Stomach (tissue), 9 donors: ENCODE results near the gene WNT9A. TPM values are rescaled to one million over a fixed set of nuclear protein-coding genes. Genes with fewer than 3 reads are reported as not detected.

Experiments
- DNase-seq, 2 donors: peaks; one replicate each; pipeline versions ENCODE4 v3.0.0 to v3.0.0-alpha.2; 2013 to 2019
- H3K27ac ChIP-seq, 5 donors: fragments of 200-600 bp in 4 of 5; sonication (generic) in 4 of 5; one replicate each; pipeline ENCODE4 v1.5.1; 2013 to 2019; ENCODE audit warnings: mild to moderate bottlenecking in 1 of 5, moderate library complexity in 1 of 5
- H3K27me3 ChIP-seq, 3 donors: fragments of 200-600 bp; sonication (generic); one replicate each; pipeline ENCODE4 v1.5.1; 2017 to 2019; ENCODE audit warnings: mixed run types in 1 of 3
- H3K36me3 ChIP-seq, 4 donors: fragments of 200-600 bp; sonication (generic); 1 replicate in 3 of 4; 2 replicates in 1 of 4; pipeline ENCODE4 v1.5.1; 2016 to 2019
- H3K4me1 ChIP-seq, 4 donors: fragments of 200-600 bp; sonication (generic); one replicate each; pipeline ENCODE4 v1.5.1; 2016 to 2019
- H3K4me3 ChIP-seq, 4 donors: fragments of 200-600 bp; sonication (generic) in 3 of 4; one replicate each; pipeline ENCODE4 v1.5.1; 2016 to 2019; ENCODE audit warnings: mild to moderate bottlenecking in 1 of 4
- H3K9me3 ChIP-seq, 4 donors: fragments of 200-600 bp; sonication (generic); one replicate each; pipeline ENCODE4 v1.5.1; 2016 to 2019
- CTCF ChIP-seq, 7 experiments: fragments of 450-650 bp in 4 of 7; fragments of 200-600 bp in 3 of 7; sonication (generic) in 3 of 7; IDR thresholded peaks; one replicate each; pipeline ENCODE4 v1.5.1; 2016 to 2019; ENCODE audit warnings: antibody characterized with exemption in 7 of 7, control low read depth in 2 of 7, mild to moderate bottlenecking in 1 of 7
- EP300 ChIP-seq: sonication (generic); formaldehyde crosslinking; IDR thresholded peaks from one replicate; pipeline ENCODE4 v1.6.1; 2017; ENCODE audit warnings: antibody characterized with exemption
- POLR2A ChIP-seq, 4 donors: fragments of 450-650 bp; IDR thresholded peaks; one replicate each; pipeline ENCODE4 v1.6.1; 2016; ENCODE audit warnings: antibody characterized with exemption in 4 of 4, control low read depth in 2 of 4, mild to moderate bottlenecking in 1 of 4, moderate library complexity in 1 of 4
- POLR2AphosphoS5 ChIP-seq, 3 donors: sonication (generic); formaldehyde crosslinking; IDR thresholded peaks; one replicate each; pipeline ENCODE4 v1.6.1; 2016; ENCODE audit warnings: antibody characterized with exemption in 3 of 3
- WGBS, 5 donors: extraction: QIAGEN DNeasy Blood & Tissue Kit in 3 of 5; methylation state at CpG; one replicate each; pipeline versions ENCODE4 v1.1.5 to v1.1.7; 2013 to 2018; 5-methylcytosine and 5-hydroxymethylcytosine counted together
- intact Hi-C: fragments of 100-400 bp; cut with DNase I; formaldehyde crosslinking; loops from one replicate; pipeline ENCODE4 v1.15.1; 2023; ENCODE audit warnings: low total_unique reads
- polyA plus RNA-seq, 3 donors: library from polyadenylated mRNA; stranded (reverse); fragments of 200-250 nt; gene quantifications; one replicate each; pipeline ENCODE4 v1.2.3, GENCODE V29; 2013
- total RNA-seq, 5 donors: library from RNA; depleted of rRNA; stranded (reverse); fragments of >200 nt; gene quantifications; one replicate each; pipeline versions ENCODE4 v1.1.0 to v1.2.3, GENCODE V29; 2014 to 2016
- donor health status: healthy with polysubstance abuse.
- donor health status: Bipolar disorder and iron deficiency.
- donor health status: healthy.

The WNT9A gene
- total and polyA plus RNA-seq, 8 donors = 1.1 to 22.2 (median 3.0) TPM

GRCh38 chr1:227891223-227891954, 56.3 kb downstream of the WNT9A start:
- Histone ChIP-seq H3K36me3 (no peaks in the 10 kb centered on the region), H3K27ac (no peak overlapping the region), H3K4me3 (no peak overlapping the region), H3K27me3 (peaks cover 0 to 16% (median 12%) of the 10 kb centered on the region in 3 donors), H3K4me1 (peaks cover 13 to 14% (median 14%) of the 10 kb centered on the region in 4 donors), H3K9me3 (no peaks in the 10 kb centered on the region)
- DNase-seq = peak; percentile 4 to 20
- WGBS, 5 donors = 82 to 90% (median 89%) methylated on average over 14 to 19 of the region's 19 CpGs
- intact Hi-C loops = no loop called here
- no peak for TF ChIP-seq CTCF (IDR thresholded peaks at IDR 0.05)
- TF ChIP-seq EP300 = no peak
- no peak for TF ChIP-seq POLR2A (IDR thresholded peaks at IDR 0.05)
- TF ChIP-seq POLR2AphosphoS5 (IDR thresholded peaks at IDR 0.05) = no peak

DNA sequence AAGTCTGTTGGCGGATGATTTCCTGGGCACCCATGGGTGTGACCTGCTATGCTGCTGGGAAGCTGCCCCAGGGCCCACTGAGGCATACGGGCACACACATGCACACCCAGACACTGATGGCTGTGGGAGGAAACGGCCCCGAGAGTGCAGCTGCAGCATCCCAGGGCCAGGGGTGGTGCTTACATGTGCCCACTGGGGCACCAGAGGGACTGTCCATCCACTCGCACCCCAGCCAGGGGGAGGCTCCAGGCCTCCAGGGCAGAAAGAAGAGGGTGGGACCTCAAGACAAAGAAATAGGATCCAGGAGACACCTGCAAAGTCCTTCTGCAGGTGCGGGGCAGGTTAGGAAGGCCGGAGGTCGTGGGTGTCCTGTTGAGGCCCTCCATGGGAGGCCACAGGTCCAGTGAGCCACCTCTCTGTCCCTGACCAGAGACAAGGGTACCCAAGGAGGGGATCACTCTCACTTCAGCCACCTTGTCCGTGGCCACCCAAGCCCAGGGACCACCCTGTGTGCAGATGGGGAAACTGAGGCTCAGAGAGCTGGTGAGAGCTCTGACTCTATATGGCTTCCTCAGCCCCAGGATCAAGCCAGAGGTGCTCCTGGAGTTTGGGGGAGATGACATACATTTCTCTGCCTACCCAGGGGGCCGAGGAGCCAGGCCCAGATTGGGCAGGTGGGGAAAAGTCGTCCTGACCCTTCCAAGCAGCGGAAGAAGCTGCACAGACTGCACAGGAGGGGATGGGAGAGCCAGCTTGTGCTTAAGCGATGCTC, 57.1 kb downstream of the WNT9A start:
- H3K27me3 ChIP-seq = peaks cover 0 to 23% (median 15%) of the 10 kb centered on the region in 3 donors
- WGBS, 5 donors = 84 to 94% (median 91%) methylated on average over 10 to 13 of the region's 13 CpGs
- no peaks in the 10 kb centered on the region for H3K9me3 ChIP-seq
- H3K27ac ChIP-seq = no peak overlapping the region
- intact Hi-C loops = no loop called here
- TF ChIP-seq CTCF (IDR thresholded peaks at IDR 0.05) (no peak), POLR2AphosphoS5 (IDR thresholded peaks at IDR 0.05) (no peak), POLR2A (IDR thresholded peaks at IDR 0.05) (no peak), EP300 (no peak)
- DNase-seq = peak in 1 of 2 donors; percentile 14
- no peaks in the 10 kb centered on the region for H3K36me3 ChIP-seq
- H3K4me1 ChIP-seq = peaks cover 20 to 21% (median 21%) of the 10 kb centered on the region in 4 donors
- H3K4me3 ChIP-seq = no peak overlapping the region

DNA sequence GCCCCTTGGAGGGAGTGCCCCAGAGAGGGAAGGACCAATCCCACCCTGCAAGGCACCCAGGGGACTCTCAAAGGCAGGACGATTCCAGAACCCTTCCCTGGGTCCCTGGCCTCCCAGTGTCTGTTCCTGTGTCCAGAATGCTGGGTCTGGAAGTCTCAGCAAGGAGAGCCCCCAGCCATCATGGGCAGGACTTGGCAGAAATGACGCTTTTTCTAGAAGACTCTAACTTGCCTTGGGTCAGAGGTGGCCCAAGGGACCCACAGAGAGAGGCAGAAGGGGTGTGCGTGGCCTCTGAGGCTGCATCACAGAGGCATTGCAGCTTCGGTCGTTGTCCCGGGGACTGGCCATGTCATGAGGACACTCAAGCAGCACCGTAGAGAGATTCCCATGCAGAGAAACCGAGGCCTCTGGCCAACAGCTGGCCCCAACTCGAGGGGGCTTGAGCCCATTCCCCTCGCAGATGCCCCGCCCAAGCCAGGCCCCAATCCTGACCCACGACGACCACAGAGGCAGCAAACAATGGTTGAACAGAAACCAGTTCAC, 57.8 kb downstream of the WNT9A start:
- H3K4me3 ChIP-seq = no peak overlapping the region
- H3K27ac ChIP-seq = peak overlapping the region in 1 of 5 donors; percentile 91
- H3K4me1 ChIP-seq = peaks cover 25 to 27% (median 26%) of the 10 kb centered on the region in 4 donors
- TF ChIP-seq EP300 (no peak), POLR2AphosphoS5 (IDR thresholded peaks at IDR 0.05) (no peak), POLR2A (IDR thresholded peaks at IDR 0.05) (no peak), CTCF (IDR thresholded peaks at IDR 0.05) (no peak)
- H3K36me3 ChIP-seq = no peaks in the 10 kb centered on the region
- peaks cover 0 to 23% (median 15%) of the 10 kb centered on the region in 3 donors for H3K27me3 ChIP-seq
- WGBS, 5 donors = 77 to 84% (median 79%) methylated on average over 12 to 13 of the region's 13 CpGs
- DNase-seq = peak; percentile 6 to 19
- intact Hi-C loops = no loop called here
- no peaks in the 10 kb centered on the region for H3K9me3 ChIP-seq
